Right atrium auricular region (tissue), 2 donors: ENCODE measurements around the gene C19orf81. TPM values are rescaled to one million over a fixed set of nuclear protein-coding genes. Genes with fewer than 3 reads are reported as not detected.

ENCODE experiments used
- DNase-seq: peaks from one replicate; pipeline ENCODE4 v3.0.0-alpha.2; 2019; ENCODE audit warnings: low spot score
- H3K27ac ChIP-seq, 2 donors: fragments of 200-600 bp; sonication (generic); 1 replicate in 1 of 2; 2 replicates in 1 of 2; pipeline ENCODE4 v1.5.1; 2016 to 2019
- H3K27me3 ChIP-seq, 2 donors: fragments of 200-600 bp; sonication (generic); one replicate each; pipeline versions ENCODE4 v1.5.1 to v1.6.0; 2017 to 2019
- H3K36me3 ChIP-seq: fragments of 200-600 bp; sonication (generic); one replicate; pipeline ENCODE4 v1.5.1; 2016
- H3K4me1 ChIP-seq, 2 donors: fragments of 200-600 bp; sonication (generic); one replicate each; pipeline versions ENCODE4 v1.5.1 to v1.6.0; 2017 to 2019
- H3K4me3 ChIP-seq, 2 donors: fragments of 200-600 bp; sonication (generic); 1 replicate in 1 of 2; 2 replicates in 1 of 2; pipeline ENCODE4 v1.5.1; 2017 to 2019; ENCODE audit warnings: mild to moderate bottlenecking in 1 of 2, moderate library complexity in 1 of 2
- H3K9me3 ChIP-seq, 2 donors: fragments of 200-600 bp; sonication (generic); one replicate each; pipeline ENCODE4 v1.5.1; 2019
- CTCF ChIP-seq, 2 donors: fragments of 200-600 bp; sonication (generic); IDR thresholded peaks; one replicate each; pipeline ENCODE4 v1.5.1; 2019; ENCODE audit warnings: antibody characterized with exemption in 2 of 2
- total RNA-seq, 2 donors: library from RNA; depleted of rRNA; stranded (reverse); fragments of >200 nt; gene quantifications; one replicate each; pipeline ENCODE4 v1.1.0, GENCODE V29; 2016

C19orf81 gene
- total RNA-seq, 2 donors from 2014 or later = 4.6 TPM; not detected in 1

- H3K9me3 ChIP-seq = no peaks in the 10 kb centered on the region
- no peaks in the 10 kb centered on the region for H3K36me3 ChIP-seq
- no peak overlapping the region for H3K27ac ChIP-seq
- DNase-seq = no peak
- TF ChIP-seq CTCF (IDR thresholded peaks at IDR 0.05) = no peak
- no peaks in the 10 kb centered on the region for H3K4me1 ChIP-seq
- no peak overlapping the region for H3K4me3 ChIP-seq
- H3K27me3 ChIP-seq = no peaks in the 10 kb centered on the region
These were observed 1.2 kb upstream of the C19orf81 start for GRCh38 chr19:50647879-50648615.

DNA sequence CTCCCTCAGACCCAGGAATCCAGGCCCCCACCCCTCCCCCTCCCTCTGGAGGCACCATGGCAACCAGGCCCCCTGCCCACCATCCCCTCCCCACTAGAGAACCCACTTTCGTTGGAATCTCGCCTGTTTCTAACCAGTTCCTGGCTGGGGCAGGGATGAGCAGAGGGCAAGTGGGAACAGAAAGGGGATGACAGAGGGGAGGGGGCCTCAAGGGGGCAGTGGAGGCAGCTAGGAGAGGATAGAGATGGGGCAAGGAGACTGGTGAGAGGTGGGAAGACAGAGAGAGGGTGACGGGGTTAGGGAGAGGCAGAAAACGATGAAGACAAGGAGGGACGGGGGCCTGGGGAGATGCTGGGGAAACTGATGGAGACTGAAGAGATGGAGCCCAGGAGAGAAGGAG is 586 bp upstream of the C19orf81 start:
- H3K27me3 ChIP-seq = no peaks in the 10 kb centered on the region
- H3K36me3 ChIP-seq = no peaks in the 10 kb centered on the region
- DNase-seq = no peak
- no peaks in the 10 kb centered on the region for H3K4me1 ChIP-seq
- TF ChIP-seq CTCF (IDR thresholded peaks at IDR 0.05) = no peak
- no peak overlapping the region for H3K27ac ChIP-seq
- no peak overlapping the region for H3K4me3 ChIP-seq
- H3K9me3 ChIP-seq = no peaks in the 10 kb centered on the region

DNA sequence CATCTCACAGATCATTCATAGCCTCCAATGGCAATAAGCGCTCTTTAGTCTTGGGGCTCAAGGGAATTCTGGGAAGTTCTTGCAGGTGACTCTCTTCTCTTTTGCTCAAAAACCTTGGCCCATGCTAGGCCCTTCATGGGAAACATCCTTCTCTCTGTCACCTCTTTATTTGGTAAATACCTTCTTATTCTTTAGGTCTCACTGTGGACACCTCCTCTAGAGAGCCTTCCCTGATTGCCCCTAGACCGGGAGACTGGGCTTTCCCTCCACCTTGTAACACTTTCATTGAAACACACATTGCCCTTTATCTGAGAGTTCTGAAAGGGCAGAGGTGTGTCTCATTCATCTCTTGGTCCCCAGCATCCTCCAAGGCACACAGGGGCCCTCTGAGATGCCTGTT is 1.9 kb downstream of the C19orf81 start:
- Histone ChIP-seq H3K27me3 (no peaks in the 10 kb centered on the region), H3K4me1 (no peaks in the 10 kb centered on the region), H3K36me3 (no peaks in the 10 kb centered on the region), H3K4me3 (no peak overlapping the region), H3K9me3 (peaks cover 0 to 5% of the 10 kb centered on the region in 2 donors), H3K27ac (no peak overlapping the region)
- no peak for TF ChIP-seq CTCF (IDR thresholded peaks at IDR 0.05)
- no peak for DNase-seq

- no peak for TF ChIP-seq CTCF (IDR thresholded peaks at IDR 0.05)
- Histone ChIP-seq H3K4me3 (no peak overlapping the region), H3K4me1 (peaks cover 0 to under 1% of the 10 kb centered on the region in 2 donors), H3K27me3 (no peaks in the 10 kb centered on the region), H3K9me3 (peaks cover 0 to 5% of the 10 kb centered on the region in 2 donors), H3K36me3 (no peaks in the 10 kb centered on the region), H3K27ac (no peak overlapping the region)
- DNase-seq = no peak
These were observed 3.5 kb downstream of the C19orf81 start for GRCh38 chr19:50652722-50653121.

- peaks cover 0 to 5% of the 10 kb centered on the region in 2 donors for H3K9me3 ChIP-seq
- H3K27ac ChIP-seq = no peak overlapping the region
- H3K27me3 ChIP-seq = peaks cover 9 to 12% of the 10 kb centered on the region in 2 donors
- no peak for TF ChIP-seq CTCF (IDR thresholded peaks at IDR 0.05)
- peaks cover 0 to 18% of the 10 kb centered on the region in 2 donors for H3K4me1 ChIP-seq
- no peak for DNase-seq
- H3K4me3 ChIP-seq = no peak overlapping the region
- no peaks in the 10 kb centered on the region for H3K36me3 ChIP-seq
These were observed 5.6 kb downstream of the C19orf81 start for GRCh38 chr19:50654882-50655281.

DNA sequence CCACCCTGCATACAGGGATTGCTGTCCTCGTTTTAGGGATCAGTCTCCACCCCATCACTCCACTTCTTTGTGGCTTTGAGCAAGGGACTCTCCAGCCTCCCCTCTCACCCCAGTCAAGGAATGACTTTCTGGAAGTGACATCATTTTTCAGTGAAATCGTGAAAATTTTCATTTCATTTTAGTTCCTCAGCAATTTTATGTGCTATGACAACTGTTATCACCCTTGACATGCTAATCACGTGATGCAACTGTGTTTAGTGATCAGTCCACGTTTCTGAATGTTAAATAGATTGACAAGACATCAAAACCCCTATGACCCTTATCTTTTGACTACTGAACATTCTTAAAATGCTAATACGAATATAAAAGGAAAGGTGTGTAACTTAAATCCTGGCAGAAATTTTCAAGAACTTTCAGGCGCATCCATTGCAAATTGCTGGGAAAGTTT is 8.0 kb downstream of the C19orf81 start:
- DNase-seq = no peak
- TF ChIP-seq CTCF (IDR thresholded peaks at IDR 0.05) = no peak
- Histone ChIP-seq H3K4me3 (no peak overlapping the region), H3K27me3 (peaks cover 9 to 12% of the 10 kb centered on the region in 2 donors), H3K9me3 (peaks cover 0 to 5% of the 10 kb centered on the region in 2 donors), H3K36me3 (no peaks in the 10 kb centered on the region), H3K27ac (no peak overlapping the region), H3K4me1 (peaks cover 0 to 18% of the 10 kb centered on the region in 2 donors)
